NK-92 (cell line): ENCODE measurements around the gene ZNF692.

ENCODE experiments used
- DNase-seq: peaks from one replicate; lab custom pipeline; 2025; ENCODE audit not compliant: unreplicated experiment; lab: John Stamatoyannopoulos, UW

The ZNF692 gene

GRCh38 chr1:248825573-248825908, 33.3 kb downstream of the ZNF692 start:
- DNase-seq: no peak

- DNase-seq: no peak
These were observed 33.7 kb downstream of the ZNF692 start for GRCh38 chr1:248825136-248825535.

GRCh38 chr1:248824701-248825100, 34.2 kb downstream of the ZNF692 start:
- no peak for DNase-seq

- no peak for DNase-seq
These were observed 34.6 kb downstream of the ZNF692 start for GRCh38 chr1:248824301-248824700.

- no peak for DNase-seq
These were observed 35.3 kb downstream of the ZNF692 start for GRCh38 chr1:248823517-248824001.

GRCh38 chr1:248822148-248823032, 36.5 kb downstream of the ZNF692 start:
- no peak for DNase-seq

- DNase-seq: no peak
These were observed 37.2 kb downstream of the ZNF692 start for GRCh38 chr1:248821641-248822040.

GRCh38 chr1:248821101-248821500, 37.8 kb downstream of the ZNF692 start:
- no peak for DNase-seq

- DNase-seq: no peak
These were observed 38.8 kb downstream of the ZNF692 start for GRCh38 chr1:248820041-248820585.

GRCh38 chr1:248818505-248819374, 40.1 kb downstream of the ZNF692 start:
- DNase-seq: no peak

GRCh38 chr1:248817065-248817464, 41.8 kb downstream of the ZNF692 start:
- DNase-seq: no peak

- no peak for DNase-seq
These were observed 42.6 kb downstream of the ZNF692 start for GRCh38 chr1:248816042-248816851.

- DNase-seq: no peak
These were observed 43.4 kb downstream of the ZNF692 start for GRCh38 chr1:248815407-248816034.

- no peak for DNase-seq
These were observed 44.5 kb downstream of the ZNF692 start for GRCh38 chr1:248814351-248814750.

- DNase-seq: no peak
These were observed 45.3 kb downstream of the ZNF692 start for GRCh38 chr1:248813546-248813945.

GRCh38 chr1:248812736-248813425, 46.0 kb downstream of the ZNF692 start:
- no peak for DNase-seq

GRCh38 chr1:248811514-248812490, 47.1 kb downstream of the ZNF692 start:
- no peak for DNase-seq

- DNase-seq: no peak
These were observed 48.0 kb downstream of the ZNF692 start for GRCh38 chr1:248810727-248811513.
